Choroid plexus epithelial cell (primary cell): ENCODE measurements around the gene ITPKB.
"Not testable (repeated sequence)": the region's sequence is repeated elsewhere in the genome, so short reads cannot be mapped to it uniquely, and the experiment has no call there.

Experiments used
- DNase-seq: peaks from one replicate; pipeline ENCODE4 v3.0.0-alpha.2; 2010; ENCODE audit warnings: low read depth
- H3K4me3 ChIP-seq: 2 replicates; pipeline ENCODE4 v1.5.1; 2011; ENCODE audit warnings: low read depth, mild to moderate bottlenecking, control low read depth, low read length, moderate library complexity
- CTCF ChIP-seq: conservative IDR thresholded peaks from 2 replicates; pipeline ENCODE4 v1.5.1; 2011; ENCODE audit warnings: low read depth, mild to moderate bottlenecking, control low read depth, inconsistent platforms, low read length, moderate library complexity

The ITPKB gene

DNA sequence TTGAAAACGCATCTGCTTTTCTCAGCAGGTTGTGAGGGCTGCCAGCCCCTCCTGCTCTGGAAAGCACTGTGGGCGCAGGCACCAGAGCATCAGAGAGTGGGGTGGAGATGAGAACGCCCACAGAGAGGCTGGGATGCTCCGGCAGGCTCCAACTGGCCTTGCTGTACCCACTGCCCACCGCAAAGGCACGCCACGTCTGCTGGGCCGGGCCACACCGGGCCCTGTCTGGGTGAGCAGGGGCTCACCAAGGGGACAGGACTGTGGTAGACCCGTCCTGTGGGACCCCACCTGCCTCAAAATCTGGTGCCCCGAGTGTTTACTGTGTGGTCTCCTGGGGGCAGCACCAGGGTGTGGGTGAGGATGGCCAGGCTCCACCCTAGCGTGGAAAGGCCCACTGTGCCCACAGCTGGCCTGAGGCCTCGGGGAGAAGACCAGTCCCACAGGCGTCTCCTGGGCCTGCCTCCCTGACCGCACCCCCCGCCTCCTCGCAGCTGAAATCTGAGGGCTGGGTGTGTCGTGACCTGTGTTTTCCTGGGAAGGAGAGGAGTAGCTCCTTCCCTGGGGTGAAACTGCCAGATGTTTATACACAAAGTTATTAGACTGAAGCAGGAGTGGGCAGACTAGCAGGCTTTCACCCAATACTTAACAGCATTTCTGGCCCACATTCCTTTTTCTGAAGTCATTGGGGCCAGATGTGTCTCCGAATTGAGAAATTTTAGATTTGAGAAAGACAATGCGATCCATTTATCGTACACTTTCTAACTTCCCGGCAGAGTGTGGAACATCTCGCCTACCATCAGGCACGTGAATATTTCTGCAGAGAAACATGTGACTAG lies 136.7 kb downstream of the ITPKB start:
- no peak overlapping the region for H3K4me3 ChIP-seq
- no peak for TF ChIP-seq CTCF

DNA sequence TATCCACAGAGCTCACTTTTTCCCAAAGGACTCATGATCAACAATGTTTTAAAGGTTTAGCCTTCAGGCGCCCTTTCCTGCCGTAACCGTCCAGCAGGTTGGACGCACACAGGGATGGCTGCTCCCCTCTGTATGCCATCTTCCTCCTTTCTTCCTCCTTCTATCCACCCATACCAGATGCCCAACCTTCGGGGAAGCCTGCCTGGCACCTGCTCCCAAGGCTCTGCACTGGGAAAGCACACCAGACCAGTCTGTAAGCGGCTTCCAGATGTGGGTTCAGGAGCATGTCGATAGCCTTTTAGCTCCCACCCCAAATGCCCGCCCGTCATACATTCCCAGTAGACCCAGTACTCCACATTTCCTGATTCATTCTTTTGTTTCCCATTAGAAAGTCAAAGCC lies 137.6 kb downstream of the ITPKB start:
- no peak overlapping the region for H3K4me3 ChIP-seq
- DNase-seq: no peak
- no peak for TF ChIP-seq CTCF

More for the DNA sequence above, 136.7 kb downstream of the ITPKB start:
- peak; percentile 79 for DNase-seq

DNA sequence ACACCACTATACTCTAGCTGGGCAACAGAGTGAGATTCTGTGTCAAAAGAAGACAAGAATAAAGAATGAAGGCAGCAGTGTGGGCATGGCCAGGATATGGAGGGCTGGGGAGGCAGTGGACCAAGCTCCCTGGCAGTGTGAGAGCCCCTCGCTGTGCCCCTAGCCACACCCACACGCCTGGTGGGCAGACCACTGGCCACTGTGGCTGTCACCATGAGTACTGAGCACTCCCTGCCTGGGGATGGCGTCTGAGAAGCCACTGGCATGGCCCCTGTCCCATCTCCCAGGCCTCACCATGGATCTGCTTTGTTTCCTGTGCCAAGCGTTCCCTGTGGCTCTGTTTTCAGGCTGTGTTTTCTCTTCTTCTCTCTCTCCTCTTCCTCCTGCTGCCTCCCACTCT lies 138.8 kb downstream of the ITPKB start:
- no peak overlapping the region for H3K4me3 ChIP-seq
- no peak for TF ChIP-seq CTCF
- DNase-seq: no peak

- no peak for TF ChIP-seq CTCF
- H3K4me3 ChIP-seq: no peak overlapping the region
- DNase-seq: no peak
These were observed 139.3 kb downstream of the ITPKB start for GRCh38 chr1:226599636-226600238.

DNA sequence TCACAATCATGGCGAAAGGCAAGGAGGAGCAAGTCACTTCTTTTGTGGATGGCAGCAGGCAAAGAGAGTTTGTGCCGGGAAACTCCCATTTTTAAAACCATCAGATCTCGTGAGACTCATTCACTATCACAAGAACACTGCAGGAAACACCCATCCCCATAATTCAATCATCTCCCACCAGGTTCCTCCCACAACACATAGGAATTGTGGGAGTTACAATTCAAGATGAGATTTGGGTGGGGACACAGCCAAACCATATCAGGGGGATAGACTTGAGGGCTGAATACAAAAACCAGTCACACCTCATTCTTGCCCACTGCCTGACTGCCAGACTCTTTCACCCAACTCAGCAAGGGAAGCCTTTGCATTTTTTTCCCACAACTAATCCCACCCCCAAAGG lies 140.1 kb downstream of the ITPKB start:
- not testable (repeated sequence) for DNase-seq, H3K4me3 ChIP-seq

DNA sequence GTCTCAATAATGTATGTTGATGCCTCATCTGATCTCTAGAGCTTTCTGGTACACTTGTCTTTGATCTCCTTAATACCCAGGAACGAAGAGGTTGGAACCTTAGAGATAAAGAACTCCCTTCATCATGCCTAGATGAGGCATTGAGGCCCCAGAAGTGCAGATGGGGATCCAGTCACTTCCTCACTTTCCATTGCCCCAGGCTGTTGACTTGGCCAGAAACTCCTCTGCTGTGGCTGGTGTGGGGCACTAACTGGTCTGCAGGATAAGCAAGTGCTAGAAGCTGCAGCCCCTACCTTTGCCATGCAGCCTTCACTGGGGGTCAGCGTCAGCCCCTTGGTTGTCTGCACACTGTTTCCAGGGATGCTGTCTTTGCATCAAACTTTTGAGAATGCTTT lies 140.6 kb downstream of the ITPKB start:
- DNase-seq: no peak
- no peak for TF ChIP-seq CTCF

DNA sequence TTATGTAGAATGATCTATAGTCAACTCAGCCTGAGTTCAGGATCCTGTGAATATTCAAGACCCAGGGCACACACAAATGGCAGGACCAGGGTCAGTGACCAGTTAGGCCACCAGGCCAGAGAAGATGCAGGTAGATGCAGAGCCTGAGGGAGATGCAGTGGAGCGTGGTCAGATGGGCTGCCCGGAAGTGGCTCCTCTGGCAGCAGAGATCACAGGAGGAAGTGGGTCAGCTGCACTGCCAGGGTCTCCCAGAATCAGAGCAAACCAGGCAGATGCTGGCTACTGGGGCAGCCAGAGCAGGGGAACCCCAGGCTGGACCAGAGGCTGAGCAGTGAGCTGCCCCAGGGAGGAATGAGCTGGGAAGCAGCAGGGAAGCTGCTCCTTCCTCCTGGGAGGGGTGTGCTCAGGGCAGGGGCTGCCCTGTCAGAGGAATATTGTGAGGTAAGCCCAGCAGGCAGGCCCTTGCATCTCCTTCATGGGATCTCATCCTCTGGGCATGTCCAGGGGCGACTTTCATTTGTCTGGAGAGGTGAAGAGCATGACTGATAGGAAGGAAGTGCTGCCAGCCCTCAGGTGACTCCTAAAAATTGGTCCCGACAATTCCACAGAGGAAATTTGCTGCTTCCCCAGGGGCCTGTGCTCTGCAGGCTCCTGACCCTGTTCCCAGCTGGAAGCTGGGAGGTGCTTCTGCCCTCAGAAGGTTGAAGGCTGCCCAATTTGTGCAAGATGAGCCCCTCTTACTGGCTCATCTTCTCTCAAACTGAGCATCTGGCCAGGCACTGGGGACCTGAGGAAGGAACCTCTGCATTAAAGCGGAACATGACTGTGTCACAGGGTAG lies 141.2 kb downstream of the ITPKB start:
- no peak overlapping the region for H3K4me3 ChIP-seq
- DNase-seq: no peak
- no peak for TF ChIP-seq CTCF

More for the DNA sequence above, 140.6 kb downstream of the ITPKB start:
- no peak overlapping the region for H3K4me3 ChIP-seq
